PC-3 (cell line): ENCODE data around the gene CDK5RAP2. TPM values are rescaled to one million over a fixed set of nuclear protein-coding genes. Genes with fewer than 3 reads are reported as not detected.

Experiments used
- ATAC-seq: fragments of 200-7000 bp; cut with Tn5 transposase; 2 replicates; pipeline ENCODE4 v1.9.1; 2020; ENCODE audit warnings: mild to moderate bottlenecking, moderate library complexity
- BruUV-seq: library from RNA; stranded (reverse); fragments of 400-500 nt; replicated peaks from 2 replicates; lab custom pipeline; 2021; lab: Mats Ljungman, UMichigan
- CTCF ChIA-PET: fragments of 300-600 bp; sonication (Branson Sonifier 250); formaldehyde crosslinking; loops from one replicate; lab custom pipeline; 2022; ENCODE audit warnings: antibody characterized with exemption; lab: Charles Lee
- POLR2A ChIA-PET: fragments of 300-600 bp; sonication (Branson Sonifier 250); formaldehyde crosslinking; loops from one replicate; lab custom pipeline; 2022; ENCODE audit warnings: antibody characterized with exemption; ENCODE audit not compliant: unreplicated experiment; lab: Charles Lee
- DNase-seq: peaks from one replicate; pipeline ENCODE4 v3.0.0-alpha.2; 2015
- H2AFZ ChIP-seq: fragments of 300-600 bp; sonication (generic); 2 replicates; pipeline ENCODE4 v1.6.0; 2016; ENCODE audit warnings: antibody characterized with exemption, low read length
- H3F3A ChIP-seq: fragments of 300-600 bp; sonication (generic); one replicate; pipeline ENCODE4 v1.6.0; 2017; ENCODE audit warnings: antibody characterized with exemption, low read length, control low read depth, mild to moderate bottlenecking; ENCODE audit not compliant: unreplicated experiment
- H3K27ac ChIP-seq: fragments of 300-600 bp; sonication (generic); 2 replicates; pipeline ENCODE4 v1.5.1; 2016; ENCODE audit warnings: mild to moderate bottlenecking, low read length
- H3K27me3 ChIP-seq: fragments of 300-600 bp; sonication (generic); 2 replicates; pipeline ENCODE4 v1.6.1; 2016; ENCODE audit warnings: low read length, mixed read lengths
- H3K36me3 ChIP-seq: fragments of 300-600 bp; sonication (generic); 2 replicates; pipeline ENCODE4 v1.6.1; 2016; ENCODE audit warnings: low read depth, mixed run types, low read length, mixed read lengths
- H3K4me1 ChIP-seq: fragments of 300-600 bp; sonication (generic); 2 replicates; pipeline ENCODE4 v1.5.1; 2016; ENCODE audit warnings: low read length; ENCODE audit not compliant: insufficient read depth
- H3K4me2 ChIP-seq: fragments of 300-600 bp; sonication (generic); 2 replicates; pipeline ENCODE4 v1.6.0; 2016; ENCODE audit warnings: low read length
- H3K4me3 ChIP-seq: fragments of 300-600 bp; sonication (generic); 2 replicates; pipeline ENCODE4 v1.5.1; 2016; ENCODE audit warnings: mild to moderate bottlenecking, low read length, mixed read lengths
- H3K79me2 ChIP-seq: fragments of 300-600 bp; sonication (generic); 2 replicates; pipeline ENCODE4 v1.6.1; 2017; ENCODE audit warnings: low read length, mixed read lengths
- H3K9ac ChIP-seq: fragments of 300-600 bp; sonication (generic); 2 replicates; pipeline ENCODE4 v1.6.0; 2016; ENCODE audit warnings: mild to moderate bottlenecking, low read length
- H3K9me2 ChIP-seq: fragments of 300-600 bp; sonication (generic); replicated peaks from 2 replicates; pipeline ENCODE4 v1.6.1; 2016; ENCODE audit warnings: mixed run types, low read length, mixed read lengths
- H3K9me3 ChIP-seq: fragments of 300-600 bp; sonication (generic); 2 replicates; pipeline ENCODE4 v1.6.1; 2016; ENCODE audit warnings: low read length, mixed read lengths
- H4K20me1 ChIP-seq: fragments of 300-600 bp; sonication (generic); 2 replicates; pipeline ENCODE4 v1.6.1; 2016; ENCODE audit warnings: low read length, mixed read lengths
- CTCF ChIP-seq: fragments of 300-600 bp; sonication (generic); conservative IDR thresholded peaks from 2 replicates; pipeline ENCODE4 v1.5.1; 2017; ENCODE audit warnings: antibody characterized with exemption, low read depth, mild to moderate bottlenecking, low read length
- EZH2 ChIP-seq: fragments of 300-600 bp; sonication (generic); IDR thresholded peaks from one replicate; pipeline ENCODE4 v1.6.1; 2017; ENCODE audit warnings: antibody characterized with exemption, mild to moderate bottlenecking, low read length; ENCODE audit not compliant: unreplicated experiment
- EZH2phosphoT487 ChIP-seq: fragments of 300-600 bp; sonication (generic); IDR thresholded peaks from 2 replicates; pipeline ENCODE4 v1.6.1; 2018; ENCODE audit warnings: mild to moderate bottlenecking, antibody characterized with exemption, low read length, borderline replicate concordance
- intact Hi-C: fragments of 100-400 bp; cut with micrococcal nuclease; formaldehyde crosslinking; loops from 2 replicates; pipeline ENCODE4 v1.9.0; 2023
- total RNA-seq: library from RNA; depleted of rRNA; stranded (reverse); fragments of >200 nt; gene quantifications from 2 replicates; pipeline ENCODE4 v1.2.3, GENCODE V29; 2014

Gene CDK5RAP2
- total RNA-seq, 1 experiment from 2014 or later, result 37.4 TPM

- CTCF ChIA-PET, result no interaction called here
- no TSS peak for BruUV-seq
Observed at GRCh38 chr9:120375316-120375715, 204.7 kb downstream of the CDK5RAP2 start.

GRCh38 chr9:120374817-120375216 is 205.2 kb downstream of the CDK5RAP2 start:
- no peaks in the 10 kb centered on the region for H3K36me3 ChIP-seq
- CTCF ChIA-PET, result no interaction called here

More at GRCh38 chr9:120375316-120375715, 204.7 kb downstream of the CDK5RAP2 start:
- ATAC-seq (no peak), DNase-seq (no peak)
- no peak overlapping the region for H3K27ac ChIP-seq
- intact Hi-C loops, result no loop called here
- H4K20me1 ChIP-seq, result no peaks in the 10 kb centered on the region
- no peak overlapping the region for H2AFZ ChIP-seq
- H3K4me3 ChIP-seq, result no peak overlapping the region
- no peaks in the 10 kb centered on the region for H3F3A ChIP-seq
- POLR2A ChIA-PET, result no interaction called here
- H3K9me2 ChIP-seq, result no peaks in the 10 kb centered on the region
- H3K27me3 ChIP-seq, result no peaks in the 10 kb centered on the region
- H3K79me2 ChIP-seq, result no peaks in the 10 kb centered on the region
- no peak overlapping the region for H3K4me2 ChIP-seq
- TF ChIP-seq CTCF (no peak), EZH2phosphoT487 (no peak), EZH2 (no peak)
- no peaks in the 10 kb centered on the region for H3K9me3 ChIP-seq
- no peaks in the 10 kb centered on the region for H3K36me3 ChIP-seq
- no peak overlapping the region for H3K9ac ChIP-seq
- no peaks in the 10 kb centered on the region for H3K4me1 ChIP-seq

More at GRCh38 chr9:120374817-120375216, 205.2 kb downstream of the CDK5RAP2 start:
- DNase-seq, result no peak
- Histone ChIP-seq H3K27ac (no peak overlapping the region), H3K9ac (no peak overlapping the region), H3K4me1 (no peaks in the 10 kb centered on the region), H3F3A (no peaks in the 10 kb centered on the region), H3K4me2 (no peak overlapping the region), H4K20me1 (no peaks in the 10 kb centered on the region), H3K4me3 (no peak overlapping the region), H2AFZ (no peak overlapping the region), H3K9me3 (no peaks in the 10 kb centered on the region), H3K27me3 (no peaks in the 10 kb centered on the region), H3K79me2 (no peaks in the 10 kb centered on the region), H3K9me2 (no peaks in the 10 kb centered on the region)
- no peak for ATAC-seq
- TF ChIP-seq CTCF (no peak), EZH2 (no peak), EZH2phosphoT487 (no peak)
- BruUV-seq, result no TSS peak
- intact Hi-C loops, result no loop called here
- POLR2A ChIA-PET, result no interaction called here
